ENCODE data around the gene PLD2. TPM values are rescaled to one million over a fixed set of nuclear protein-coding genes. Genes with fewer than 3 reads are reported as not detected.

Gene PLD2
- total and polyA plus RNA-seq, 10 of the 15 experiments (the other 5 are each of a cell fraction or from before 2014, with no cell fraction given), result 0.71 to 16.5 (median 7.0) TPM

GRCh38 chr17:4833178-4833940, 26.4 kb downstream of the PLD2 start, which contains the start of gene MINK1 (continued):
- TF ChIP-seq, protein P1, sequence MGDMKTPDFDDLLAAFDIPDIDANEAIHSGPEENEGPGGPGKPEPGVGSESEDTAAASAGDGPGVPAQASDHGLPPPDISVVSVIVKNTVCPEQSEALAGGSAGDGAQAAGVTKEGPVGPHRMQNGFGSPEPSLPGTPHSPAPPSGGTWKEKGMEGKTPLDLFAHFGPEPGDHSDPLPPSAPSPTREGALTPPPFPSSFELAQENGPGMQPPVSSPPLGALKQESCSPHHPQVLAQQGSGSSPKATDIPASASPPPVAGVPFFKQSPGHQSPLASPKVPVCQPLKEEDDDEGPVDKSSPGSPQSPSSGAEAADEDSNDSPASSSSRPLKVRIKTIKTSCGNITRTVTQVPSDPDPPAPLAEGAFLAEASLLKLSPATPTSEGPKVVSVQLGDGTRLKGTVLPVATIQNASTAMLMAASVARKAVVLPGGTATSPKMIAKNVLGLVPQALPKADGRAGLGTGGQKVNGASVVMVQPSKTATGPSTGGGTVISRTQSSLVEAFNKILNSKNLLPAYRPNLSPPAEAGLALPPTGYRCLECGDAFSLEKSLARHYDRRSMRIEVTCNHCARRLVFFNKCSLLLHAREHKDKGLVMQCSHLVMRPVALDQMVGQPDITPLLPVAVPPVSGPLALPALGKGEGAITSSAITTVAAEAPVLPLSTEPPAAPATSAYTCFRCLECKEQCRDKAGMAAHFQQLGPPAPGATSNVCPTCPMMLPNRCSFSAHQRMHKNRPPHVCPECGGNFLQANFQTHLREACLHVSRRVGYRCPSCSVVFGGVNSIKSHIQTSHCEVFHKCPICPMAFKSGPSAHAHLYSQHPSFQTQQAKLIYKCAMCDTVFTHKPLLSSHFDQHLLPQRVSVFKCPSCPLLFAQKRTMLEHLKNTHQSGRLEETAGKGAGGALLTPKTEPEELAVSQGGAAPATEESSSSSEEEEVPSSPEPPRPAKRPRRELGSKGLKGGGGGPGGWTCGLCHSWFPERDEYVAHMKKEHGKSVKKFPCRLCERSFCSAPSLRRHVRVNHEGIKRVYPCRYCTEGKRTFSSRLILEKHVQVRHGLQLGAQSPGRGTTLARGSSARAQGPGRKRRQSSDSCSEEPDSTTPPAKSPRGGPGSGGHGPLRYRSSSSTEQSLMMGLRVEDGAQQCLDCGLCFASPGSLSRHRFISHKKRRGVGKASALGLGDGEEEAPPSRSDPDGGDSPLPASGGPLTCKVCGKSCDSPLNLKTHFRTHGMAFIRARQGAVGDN (IDR thresholded peaks at IDR 0.05), result peak; percentile 35; the same call in 1 of the 2 replicates
- TF ChIP-seq BACH1 (IDR thresholded peaks at IDR 0.05; ENCODE audit: borderline replicate concordance) (peak; percentile 71), SP1 (IDR thresholded peaks at IDR 0.05; ENCODE audit: low read depth, low read length) (peak; percentile 25), PML (IDR thresholded peaks at IDR 0.05; ENCODE audit: low read length) (no peak), POLR2A (IDR thresholded peaks at IDR 0.05; ENCODE audit: low read depth, low read length) (peak; percentile 81), IKZF1 (conservative IDR thresholded peaks at IDR 0.05) (peak; percentile 95), CHD2 (IDR thresholded peaks at IDR 0.05; ENCODE audit: borderline replicate concordance, low read depth, low read length) (peak; percentile 93), CTCF (IDR thresholded peaks at IDR 0.05 in 2 of 3, conservative IDR thresholded peaks at IDR 0.05 in 1 of 3; ENCODE audit: control insufficient read depth in 2 of 3, extremely low read depth in 1 of 3, insufficient read depth in 1 of 3, low read depth in 3 of 3, low read length in 3 of 3) (no peak), NR2C1 (IDR thresholded peaks at IDR 0.05) (0 out of 2 replicates have a peak, but pooled peaks have one; percentile 2), CREM (IDR thresholded peaks at IDR 0.05; ENCODE audit: low read depth) (peak; percentile 29; the same call in 1 of the 2 replicates), POLR2AphosphoS5 (IDR thresholded peaks at IDR 0.05; ENCODE audit: low read length) (peak; percentile 40; the same call in 1 of the 2 replicates), NR2F1 (conservative IDR thresholded peaks at IDR 0.05) (peak; percentile 55; the same call in 1 of the 2 replicates), CEBPB (IDR thresholded peaks at IDR 0.05; ENCODE audit: borderline replicate concordance in 1 of 2, low read depth in 2 of 2, low read length in 2 of 2) (no peak), PAX5 (IDR thresholded peaks at IDR 0.05; ENCODE audit: borderline replicate concordance, low read depth, low read length) (peak; percentile 92), LARP7 (IDR thresholded peaks at IDR 0.05) (0 out of 2 replicates have a peak, but pooled peaks have one; percentile 51), RCOR1 (conservative IDR thresholded peaks at IDR 0.05; ENCODE audit: low read depth, low read length) (0 out of 2 replicates have a peak, but pooled peaks have one; percentile 52), CREB1 (IDR thresholded peaks at IDR 0.05; ENCODE audit: low read depth) (peak; percentile 84), BRCA1 (IDR thresholded peaks at IDR 0.05; ENCODE audit: low read depth, low read length) (peak; percentile 70), MYB (IDR thresholded peaks at IDR 0.05; ENCODE audit: borderline replicate concordance, low read depth, low read length) (no peak)
- TF ChIP-seq, protein P2, sequence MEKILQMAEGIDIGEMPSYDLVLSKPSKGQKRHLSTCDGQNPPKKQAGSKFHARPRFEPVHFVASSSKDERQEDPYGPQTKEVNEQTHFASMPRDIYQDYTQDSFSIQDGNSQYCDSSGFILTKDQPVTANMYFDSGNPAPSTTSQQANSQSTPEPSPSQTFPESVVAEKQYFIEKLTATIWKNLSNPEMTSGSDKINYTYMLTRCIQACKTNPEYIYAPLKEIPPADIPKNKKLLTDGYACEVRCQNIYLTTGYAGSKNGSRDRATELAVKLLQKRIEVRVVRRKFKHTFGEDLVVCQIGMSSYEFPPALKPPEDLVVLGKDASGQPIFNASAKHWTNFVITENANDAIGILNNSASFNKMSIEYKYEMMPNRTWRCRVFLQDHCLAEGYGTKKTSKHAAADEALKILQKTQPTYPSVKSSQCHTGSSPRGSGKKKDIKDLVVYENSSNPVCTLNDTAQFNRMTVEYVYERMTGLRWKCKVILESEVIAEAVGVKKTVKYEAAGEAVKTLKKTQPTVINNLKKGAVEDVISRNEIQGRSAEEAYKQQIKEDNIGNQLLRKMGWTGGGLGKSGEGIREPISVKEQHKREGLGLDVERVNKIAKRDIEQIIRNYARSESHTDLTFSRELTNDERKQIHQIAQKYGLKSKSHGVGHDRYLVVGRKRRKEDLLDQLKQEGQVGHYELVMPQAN (conservative IDR thresholded peaks at IDR 0.05), result peak; percentile 65; the same call in 1 of the 2 replicates
- TF ChIP-seq, protein P3, sequence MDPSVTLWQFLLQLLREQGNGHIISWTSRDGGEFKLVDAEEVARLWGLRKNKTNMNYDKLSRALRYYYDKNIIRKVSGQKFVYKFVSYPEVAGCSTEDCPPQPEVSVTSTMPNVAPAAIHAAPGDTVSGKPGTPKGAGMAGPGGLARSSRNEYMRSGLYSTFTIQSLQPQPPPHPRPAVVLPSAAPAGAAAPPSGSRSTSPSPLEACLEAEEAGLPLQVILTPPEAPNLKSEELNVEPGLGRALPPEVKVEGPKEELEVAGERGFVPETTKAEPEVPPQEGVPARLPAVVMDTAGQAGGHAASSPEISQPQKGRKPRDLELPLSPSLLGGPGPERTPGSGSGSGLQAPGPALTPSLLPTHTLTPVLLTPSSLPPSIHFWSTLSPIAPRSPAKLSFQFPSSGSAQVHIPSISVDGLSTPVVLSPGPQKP (IDR thresholded peaks at IDR 0.05; ENCODE audit: low read depth, low read length), result no peak
